HepG2 (cell line): ENCODE results near the gene ADORA2B. TPM values are rescaled to one million over a fixed set of nuclear protein-coding genes. Genes with fewer than 3 reads are reported as not detected.
A peak's percentile ranks its signal among the peaks of the same experiment; 100 is the strongest.

Source experiments
- ELK4 ChIP-seq: sonication (generic); formaldehyde crosslinking; IDR thresholded peaks from 2 replicates; pipeline ENCODE4 v1.9.0; 2021; ENCODE audit warnings: missing genetic modification reagents, borderline replicate concordance
- ESRRA ChIP-seq: sonication (generic); formaldehyde crosslinking; IDR thresholded peaks from 2 replicates; pipeline ENCODE4 v1.5.1; 2020; ENCODE audit warnings: mild to moderate bottlenecking, low read depth, missing genetic modification reagents
- HMG20A ChIP-seq: IDR thresholded peaks from 2 replicates; pipeline ENCODE4 v1.6.1; 2016; ENCODE audit warnings: borderline replicate concordance
- NCOA2 ChIP-seq: sonication (generic); formaldehyde crosslinking; IDR thresholded peaks from 2 replicates; pipeline ENCODE4 v1.8.0; 2022; ENCODE audit warnings: inconsistent platforms
- NR2F6 ChIP-seq, 2 experiments: IDR thresholded peaks; 2 replicates each; pipeline ENCODE4 v1.6.1; 2016; ENCODE audit warnings: antibody characterized with exemption in 1 of 2, mild to moderate bottlenecking in 1 of 2
- POLR2AphosphoS5 ChIP-seq: IDR thresholded peaks from 2 replicates; pipeline ENCODE4 v1.6.1; 2012; ENCODE audit warnings: low read depth, low read length
- RFX5 ChIP-seq: IDR thresholded peaks from 2 replicates; pipeline ENCODE4 v1.6.1; 2011; ENCODE audit warnings: low read depth, low read length, improper control_type of control experiment
- SP4 ChIP-seq: sonication (generic); formaldehyde crosslinking; IDR thresholded peaks from 2 replicates; pipeline ENCODE4 v1.8.1; 2023; ENCODE audit warnings: mild to moderate bottlenecking, missing genetic modification reagents
- TOPORS ChIP-seq: sonication (generic); formaldehyde crosslinking; IDR thresholded peaks from 2 replicates; pipeline ENCODE4 v1.8.0; 2023; ENCODE audit warnings: mild to moderate bottlenecking, missing genetic modification reagents
- ZMYM4 ChIP-seq: sonication (generic); formaldehyde crosslinking; IDR thresholded peaks from 2 replicates; pipeline ENCODE4 v1.8.1; 2023; ENCODE audit warnings: mild to moderate bottlenecking, missing genetic modification reagents
- ZNF251 ChIP-seq: sonication (generic); formaldehyde crosslinking; IDR thresholded peaks from 2 replicates; pipeline ENCODE4 v1.9.0; 2021; ENCODE audit warnings: mild to moderate bottlenecking, missing genetic modification reagents
- ZNF362 ChIP-seq: sonication (generic); formaldehyde crosslinking; IDR thresholded peaks from 2 replicates; pipeline ENCODE4 v1.4.0; 2020; ENCODE audit warnings: missing genetic modification reagents, mild to moderate bottlenecking, borderline replicate concordance
- polyA plus RNA-seq, 8 experiments: library from polyadenylated mRNA; depleted of rRNA in 3 of 8; stranded (reverse) in 7 of 8; unstranded in 1 of 8; fragments of >200 nt; fragmentation: Illumina TruSeq in 4 of 8; extraction: Trizol in 4 of 8; gene quantifications; 2 replicates each; pipeline versions ENCODE4 v1.2.1 to v1.2.3, GENCODE V29; 2011 to 2016; ENCODE audit warnings: low read depth in 4 of 8, missing spikeins in 1 of 8, mixed read lengths in 1 of 8; ENCODE audit not compliant: insufficient read depth in 1 of 8
- total RNA-seq, 5 experiments: library from RNA; depleted of rRNA; stranded (reverse); fragments of >200 nt; fragmentation: Illumina TruSeq; extraction: Trizol; gene quantifications; 2 replicates each; pipeline ENCODE4 v1.2.3, GENCODE V29; 2016; ENCODE audit warnings: low read depth in 1 of 5
- TF ChIP-seq, protein P1 (sequence below): sonication (generic); formaldehyde crosslinking; IDR thresholded peaks from 2 replicates; pipeline ENCODE4 v1.8.1; 2023; ENCODE audit warnings: mild to moderate bottlenecking, moderate library complexity, missing genetic modification reagents
- TF ChIP-seq, protein P2 (sequence below): sonication (generic); formaldehyde crosslinking; IDR thresholded peaks from 2 replicates; pipeline ENCODE4 v1.5.0; 2020; ENCODE audit warnings: mild to moderate bottlenecking, missing genetic modification reagents, borderline replicate concordance

Gene ADORA2B
- total and polyA plus RNA-seq, 2 of the 13 experiments (the other 11 are each of a cell fraction or from before 2014, with no cell fraction given) = 10.4 to 20.0 TPM

DNA sequence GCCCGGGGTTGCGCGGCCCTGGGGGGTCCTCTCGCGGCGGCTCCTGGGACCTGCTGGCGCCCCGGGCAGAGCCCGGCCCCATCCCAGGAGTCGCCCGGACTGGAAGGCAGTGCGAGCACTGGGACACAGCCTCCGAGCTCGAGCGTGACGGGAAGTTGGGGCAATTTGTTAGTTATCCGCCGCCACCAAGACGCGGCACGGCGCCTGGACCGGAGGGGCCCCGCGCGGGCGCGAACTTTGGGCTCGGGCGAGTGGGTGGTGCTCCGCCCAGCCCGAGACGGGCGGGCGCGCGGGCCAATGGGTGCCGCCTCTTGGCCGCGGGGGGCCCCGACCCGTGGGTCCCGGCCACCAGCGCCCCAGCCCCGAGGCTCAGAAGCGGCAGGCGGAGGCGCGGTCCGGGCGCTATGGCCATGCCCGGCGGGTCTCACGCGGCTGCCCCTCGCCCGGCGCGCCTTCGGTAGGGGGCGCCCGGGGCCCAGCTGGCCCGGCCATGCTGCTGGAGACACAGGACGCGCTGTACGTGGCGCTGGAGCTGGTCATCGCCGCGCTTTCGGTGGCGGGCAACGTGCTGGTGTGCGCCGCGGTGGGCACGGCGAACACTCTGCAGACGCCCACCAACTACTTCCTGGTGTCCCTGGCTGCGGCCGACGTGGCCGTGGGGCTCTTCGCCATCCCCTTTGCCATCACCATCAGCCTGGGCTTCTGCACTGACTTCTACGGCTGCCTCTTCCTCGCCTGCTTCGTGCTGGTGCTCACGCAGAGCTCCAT, at the start of gene ADORA2B (continued):
- no peak for TF ChIP-seq TOPORS (CRISPR knock-in tag)
- peak; percentile 79; the same call in 1 of the 2 replicates for TF ChIP-seq SP4 (CRISPR knock-in tag)
- no peak for TF ChIP-seq HMG20A (CRISPR knock-in tag)
- no peak for TF ChIP-seq ZNF251
- 0 out of 2 replicates have a peak, but pooled peaks have one; percentile 76 for TF ChIP-seq ESRRA (CRISPR knock-in tag)
- TF ChIP-seq, protein P1, sequence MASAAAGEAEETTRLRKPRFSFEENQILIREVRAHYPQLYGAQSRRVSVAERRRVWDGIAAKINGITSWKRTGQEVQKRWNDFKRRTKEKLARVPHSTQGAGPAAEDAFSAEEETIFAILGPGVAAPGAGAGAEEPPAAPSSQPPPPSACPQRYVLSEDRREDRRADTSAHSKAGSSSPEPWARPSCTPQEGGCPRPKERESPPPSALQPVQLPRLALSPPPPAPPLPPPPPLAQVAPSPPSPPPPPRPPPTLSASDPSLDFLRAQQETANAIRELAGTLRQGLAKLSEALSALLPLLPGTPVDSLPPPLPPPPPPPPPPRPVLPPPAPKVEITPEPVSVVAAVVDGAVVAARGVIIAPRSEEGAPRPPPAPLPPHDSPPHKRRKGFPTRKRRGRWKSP = peak; percentile 87
- TF ChIP-seq NR2F6 (IDR thresholded peaks at IDR 0.05) = no peak
- TF ChIP-seq NR2F6 (CRISPR knock-in tag; IDR thresholded peaks at IDR 0.05) = no peak
- TF ChIP-seq RFX5 = no peak
- no peak for TF ChIP-seq ZNF362
- TF ChIP-seq POLR2AphosphoS5 = peak; percentile 55
- TF ChIP-seq NCOA2 (CRISPR knock-in tag) = 0 out of 2 replicates have a peak, but pooled peaks have one; percentile 15
- no peak for TF ChIP-seq ELK4
- TF ChIP-seq, protein P2, sequence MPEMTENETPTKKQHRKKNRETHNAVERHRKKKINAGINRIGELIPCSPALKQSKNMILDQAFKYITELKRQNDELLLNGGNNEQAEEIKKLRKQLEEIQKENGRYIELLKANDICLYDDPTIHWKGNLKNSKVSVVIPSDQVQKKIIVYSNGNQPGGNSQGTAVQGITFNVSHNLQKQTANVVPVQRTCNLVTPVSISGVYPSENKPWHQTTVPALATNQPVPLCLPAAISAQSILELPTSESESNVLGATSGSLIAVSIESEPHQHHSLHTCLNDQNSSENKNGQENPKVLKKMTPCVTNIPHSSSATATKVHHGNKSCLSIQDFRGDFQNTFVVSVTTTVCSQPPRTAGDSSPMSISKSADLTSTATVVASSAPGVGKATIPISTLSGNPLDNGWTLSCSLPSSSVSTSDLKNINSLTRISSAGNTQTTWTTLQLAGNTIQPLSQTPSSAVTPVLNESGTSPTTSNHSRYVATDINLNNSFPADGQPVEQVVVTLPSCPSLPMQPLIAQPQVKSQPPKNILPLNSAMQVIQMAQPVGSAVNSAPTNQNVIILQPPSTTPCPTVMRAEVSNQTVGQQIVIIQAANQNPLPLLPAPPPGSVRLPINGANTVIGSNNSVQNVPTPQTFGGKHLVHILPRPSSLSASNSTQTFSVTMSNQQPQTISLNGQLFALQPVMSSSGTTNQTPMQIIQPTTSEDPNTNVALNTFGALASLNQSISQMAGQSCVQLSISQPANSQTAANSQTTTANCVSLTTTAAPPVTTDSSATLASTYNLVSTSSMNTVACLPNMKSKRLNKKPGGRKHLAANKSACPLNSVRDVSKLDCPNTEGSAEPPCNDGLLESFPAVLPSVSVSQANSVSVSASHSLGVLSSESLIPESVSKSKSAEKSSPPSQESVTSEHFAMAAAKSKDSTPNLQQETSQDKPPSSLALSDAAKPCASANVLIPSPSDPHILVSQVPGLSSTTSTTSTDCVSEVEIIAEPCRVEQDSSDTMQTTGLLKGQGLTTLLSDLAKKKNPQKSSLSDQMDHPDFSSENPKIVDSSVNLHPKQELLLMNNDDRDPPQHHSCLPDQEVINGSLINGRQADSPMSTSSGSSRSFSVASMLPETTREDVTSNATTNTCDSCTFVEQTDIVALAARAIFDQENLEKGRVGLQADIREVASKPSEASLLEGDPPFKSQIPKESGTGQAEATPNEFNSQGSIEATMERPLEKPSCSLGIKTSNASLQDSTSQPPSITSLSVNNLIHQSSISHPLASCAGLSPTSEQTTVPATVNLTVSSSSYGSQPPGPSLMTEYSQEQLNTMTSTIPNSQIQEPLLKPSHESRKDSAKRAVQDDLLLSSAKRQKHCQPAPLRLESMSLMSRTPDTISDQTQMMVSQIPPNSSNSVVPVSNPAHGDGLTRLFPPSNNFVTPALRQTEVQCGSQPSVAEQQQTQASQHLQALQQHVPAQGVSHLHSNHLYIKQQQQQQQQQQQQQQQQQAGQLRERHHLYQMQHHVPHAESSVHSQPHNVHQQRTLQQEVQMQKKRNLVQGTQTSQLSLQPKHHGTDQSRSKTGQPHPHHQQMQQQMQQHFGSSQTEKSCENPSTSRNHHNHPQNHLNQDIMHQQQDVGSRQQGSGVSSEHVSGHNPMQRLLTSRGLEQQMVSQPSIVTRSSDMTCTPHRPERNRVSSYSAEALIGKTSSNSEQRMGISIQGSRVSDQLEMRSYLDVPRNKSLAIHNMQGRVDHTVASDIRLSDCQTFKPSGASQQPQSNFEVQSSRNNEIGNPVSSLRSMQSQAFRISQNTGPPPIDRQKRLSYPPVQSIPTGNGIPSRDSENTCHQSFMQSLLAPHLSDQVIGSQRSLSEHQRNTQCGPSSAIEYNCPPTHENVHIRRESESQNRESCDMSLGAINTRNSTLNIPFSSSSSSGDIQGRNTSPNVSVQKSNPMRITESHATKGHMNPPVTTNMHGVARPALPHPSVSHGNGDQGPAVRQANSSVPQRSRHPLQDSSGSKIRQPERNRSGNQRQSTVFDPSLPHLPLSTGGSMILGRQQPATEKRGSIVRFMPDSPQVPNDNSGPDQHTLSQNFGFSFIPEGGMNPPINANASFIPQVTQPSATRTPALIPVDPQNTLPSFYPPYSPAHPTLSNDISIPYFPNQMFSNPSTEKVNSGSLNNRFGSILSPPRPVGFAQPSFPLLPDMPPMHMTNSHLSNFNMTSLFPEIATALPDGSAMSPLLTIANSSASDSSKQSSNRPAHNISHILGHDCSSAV (CRISPR knock-in tag) = no peak
- peak; percentile 73; the same call in 1 of the 2 replicates for TF ChIP-seq ZMYM4
